OCI-M1 (cell line): ENCODE measurements around the gene GLI3.

Experiments used
- DNase-seq: peaks from one replicate; lab custom pipeline; 2025; lab: John Stamatoyannopoulos, UW

GLI3 gene

DNA sequence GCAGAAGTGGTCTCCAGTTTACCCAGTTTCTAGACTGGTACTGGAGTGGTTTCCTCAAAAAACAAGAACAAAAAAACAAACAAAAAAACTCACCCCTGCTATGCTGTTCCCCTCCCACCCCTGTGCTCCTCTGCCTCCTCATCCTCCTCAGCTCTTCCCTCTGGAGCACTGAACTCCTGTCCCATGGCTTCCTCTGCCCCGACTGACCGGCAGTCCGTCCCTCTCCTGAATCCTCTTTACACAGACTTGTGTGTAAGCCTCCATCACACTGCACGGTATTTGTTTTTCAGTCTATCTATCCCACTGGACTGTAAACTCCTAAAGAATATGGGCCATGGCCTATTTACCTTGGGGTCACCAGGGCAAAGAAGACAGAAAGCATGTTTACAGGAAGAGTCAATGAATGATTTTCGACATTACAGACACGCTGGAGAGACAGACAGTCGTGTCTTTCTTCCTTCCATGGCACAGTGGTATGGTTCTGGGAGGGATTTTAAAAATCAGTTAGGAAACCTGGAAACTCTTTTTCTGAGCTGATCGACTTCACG lies 265.3 kb downstream of the GLI3 start:
- DNase-seq, result no peak

DNA sequence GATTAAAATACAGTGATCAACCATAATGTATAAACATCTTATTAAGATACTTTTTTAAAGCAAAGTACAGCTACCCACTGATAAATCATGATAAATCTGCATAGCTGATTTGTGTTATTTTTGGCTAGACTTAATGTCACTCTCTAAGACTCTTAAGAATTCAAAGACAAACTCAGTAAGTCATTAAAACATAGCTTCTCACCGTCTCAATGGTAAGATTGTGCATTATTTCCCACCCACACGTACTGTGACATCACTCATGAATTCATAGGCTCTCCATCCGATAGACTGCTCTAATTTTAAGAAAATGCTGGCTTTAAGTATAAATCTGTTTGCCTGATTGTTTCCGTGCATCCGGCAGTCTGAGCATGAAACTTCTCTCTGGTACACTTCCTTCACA lies 266.1 kb downstream of the GLI3 start:
- no peak for DNase-seq

DNA sequence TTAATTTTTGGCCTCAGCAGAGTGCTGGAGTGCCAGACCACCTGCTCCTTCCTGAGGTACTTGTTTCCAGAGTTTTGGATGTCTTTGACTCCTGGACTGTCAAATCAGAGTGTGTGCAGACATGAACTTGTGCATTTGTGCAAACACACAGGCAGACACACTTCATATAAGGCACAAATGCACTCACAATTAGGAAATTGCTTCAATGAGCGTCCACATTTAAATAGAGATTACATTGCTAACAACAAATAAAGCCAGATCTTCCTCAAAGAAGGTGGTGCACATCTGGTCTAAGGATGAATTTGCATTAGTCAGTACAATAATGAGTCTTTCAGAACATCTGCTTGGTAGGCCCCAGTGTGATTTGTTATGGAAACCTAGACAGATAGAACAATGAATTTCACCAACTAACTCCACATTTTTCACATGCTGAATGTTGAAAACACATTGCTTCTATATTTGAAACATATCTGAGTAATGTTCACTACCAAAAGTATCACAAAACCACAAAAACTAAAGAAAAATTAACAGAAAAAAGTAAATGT lies 267.4 kb downstream of the GLI3 start:
- no peak for DNase-seq

DNA sequence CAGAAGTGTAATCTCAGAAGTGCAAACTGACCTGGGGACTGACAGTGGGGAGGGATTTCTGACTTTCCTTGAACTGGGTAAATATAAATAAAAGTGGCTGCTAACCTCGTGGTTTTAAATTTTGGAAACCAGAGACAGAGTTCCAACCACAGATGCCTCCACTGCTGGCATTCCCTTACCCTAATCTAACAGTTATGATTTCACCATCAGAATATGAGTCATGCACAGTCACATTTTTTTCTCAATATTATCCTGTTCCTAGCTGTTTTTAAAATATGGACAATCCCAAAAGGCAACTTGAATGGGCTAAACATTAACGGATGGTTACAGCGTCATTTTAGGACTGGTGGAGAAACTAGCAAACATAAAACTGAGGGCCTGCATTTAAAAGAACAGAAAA lies 269.9 kb downstream of the GLI3 start:
- DNase-seq, result peak; percentile 2

GRCh38 chr7:41965951-41966505 lies 271.0 kb downstream of the GLI3 start:
- DNase-seq, result no peak

DNA sequence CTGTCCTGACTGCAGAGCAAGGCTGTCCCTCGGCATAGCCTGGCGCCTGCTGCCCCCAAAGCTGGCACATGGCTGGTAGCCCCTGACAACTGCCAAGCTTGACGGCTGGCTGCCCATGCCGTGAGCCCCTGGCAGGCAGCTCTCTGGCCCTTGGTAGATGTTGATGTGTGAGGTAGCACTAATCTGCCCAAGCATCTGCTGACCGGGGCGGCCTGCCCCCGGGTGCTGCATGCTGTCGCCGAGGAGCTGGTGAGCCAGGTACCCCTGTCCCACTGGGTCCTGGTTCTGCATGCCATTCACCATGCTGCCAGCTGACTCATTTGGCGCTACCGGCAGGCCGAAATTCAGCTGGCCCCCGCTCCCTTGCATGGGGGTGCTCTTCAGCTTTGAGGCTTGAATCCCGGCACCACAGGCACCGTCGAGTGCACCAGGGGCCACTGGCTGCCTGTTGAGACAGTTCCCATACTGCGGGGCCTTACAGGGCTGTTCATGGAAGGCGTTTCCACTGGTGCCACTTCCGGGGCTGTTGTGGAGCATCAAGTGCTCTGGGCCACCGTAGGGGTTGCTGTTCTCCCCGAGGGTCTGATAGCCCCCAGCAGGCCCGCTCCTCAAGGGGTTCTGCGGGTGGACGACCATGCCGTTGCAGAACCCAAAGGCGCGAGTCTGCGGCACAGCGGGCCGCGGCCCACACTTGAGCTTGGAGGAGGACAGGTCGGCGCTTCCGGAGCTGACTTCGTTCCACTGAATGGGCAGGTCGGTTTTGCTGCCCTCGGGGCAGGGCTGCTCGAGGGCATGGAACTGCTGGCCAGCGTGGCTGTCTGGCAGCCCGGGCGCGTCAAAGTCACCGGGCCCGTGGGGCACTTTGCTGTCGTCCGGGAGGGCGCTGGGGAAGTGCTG lies 271.9 kb downstream of the GLI3 start:
- DNase-seq, result no peak

DNA sequence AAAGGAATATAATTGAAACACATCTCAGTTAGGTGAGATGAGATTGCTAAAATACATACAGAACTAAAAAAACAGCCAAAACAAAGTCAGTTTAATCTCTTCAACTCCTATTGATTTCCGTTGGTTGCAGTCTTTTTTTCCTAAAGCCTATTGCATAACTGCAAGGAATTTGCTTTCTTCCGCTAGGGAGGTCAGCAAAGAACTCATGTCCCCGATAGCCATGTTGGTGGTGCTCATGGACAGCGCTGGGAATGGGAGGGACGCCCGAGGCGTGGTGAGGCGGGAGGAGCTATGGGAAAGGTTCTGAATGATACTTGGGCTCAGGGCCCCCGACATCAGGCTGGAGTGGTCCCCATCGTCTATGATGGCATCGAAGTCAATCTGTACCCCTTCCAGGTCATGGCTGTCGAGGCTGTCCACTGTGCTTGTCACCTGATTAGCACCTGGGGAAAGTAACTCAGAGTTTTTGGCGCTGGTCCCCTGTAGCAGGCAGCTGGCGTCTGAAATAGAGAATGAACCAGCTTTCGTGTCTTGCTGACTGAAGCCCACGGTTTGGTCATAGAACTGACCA lies 272.7 kb downstream of the GLI3 start:
- no peak for DNase-seq

- no peak for DNase-seq
Observed at GRCh38 chr7:41956705-41957104, 280.3 kb downstream of the GLI3 start.

- DNase-seq, result peak; percentile 89
Observed at GRCh38 chr7:41955893-41956675, 280.9 kb downstream of the GLI3 start.

- peak; percentile 47 for DNase-seq
Observed at GRCh38 chr7:41955451-41955850, 281.6 kb downstream of the GLI3 start.

DNA sequence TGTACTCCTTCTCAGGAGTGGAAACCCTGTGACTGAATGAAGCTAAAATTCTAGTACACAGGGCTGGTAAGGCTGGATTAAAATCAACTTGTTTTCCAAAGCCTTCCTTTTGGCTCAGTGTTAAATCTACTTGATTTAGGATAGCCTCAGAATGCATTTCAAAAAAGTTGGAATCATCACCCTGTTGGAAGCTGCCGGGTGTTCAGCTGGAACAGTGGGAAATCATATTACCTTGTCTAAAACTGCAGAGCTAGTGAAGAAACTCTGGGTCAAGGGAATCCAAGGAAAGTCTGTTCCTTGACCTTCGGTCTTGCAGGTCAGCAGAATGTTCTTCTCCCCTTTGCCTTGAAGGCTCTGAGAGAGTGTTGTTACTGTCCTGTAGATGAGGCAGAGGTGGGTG lies 282.0 kb downstream of the GLI3 start:
- no peak for DNase-seq

DNA sequence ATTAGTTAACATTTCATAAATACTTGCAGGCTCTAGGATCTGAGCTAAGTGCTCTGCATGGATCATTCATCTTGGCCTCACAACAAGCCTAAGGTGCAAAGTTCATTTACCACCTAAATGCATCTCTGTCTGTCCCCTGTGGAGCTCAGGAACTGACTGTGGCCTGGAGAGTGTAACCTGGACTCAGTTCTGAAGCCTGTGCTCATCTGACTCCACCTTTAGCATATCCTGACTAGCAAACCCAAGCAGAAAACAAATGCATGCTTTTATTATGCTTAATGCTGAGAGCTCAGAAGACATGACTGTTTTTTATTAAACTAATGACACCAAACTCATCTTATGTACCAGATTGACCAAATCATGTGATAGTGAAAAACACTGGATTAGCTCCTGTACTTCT lies 288.5 kb downstream of the GLI3 start:
- no peak for DNase-seq

- DNase-seq, result peak; percentile 76
Observed at GRCh38 chr7:41943094-41943577, 293.9 kb downstream of the GLI3 start.

DNA sequence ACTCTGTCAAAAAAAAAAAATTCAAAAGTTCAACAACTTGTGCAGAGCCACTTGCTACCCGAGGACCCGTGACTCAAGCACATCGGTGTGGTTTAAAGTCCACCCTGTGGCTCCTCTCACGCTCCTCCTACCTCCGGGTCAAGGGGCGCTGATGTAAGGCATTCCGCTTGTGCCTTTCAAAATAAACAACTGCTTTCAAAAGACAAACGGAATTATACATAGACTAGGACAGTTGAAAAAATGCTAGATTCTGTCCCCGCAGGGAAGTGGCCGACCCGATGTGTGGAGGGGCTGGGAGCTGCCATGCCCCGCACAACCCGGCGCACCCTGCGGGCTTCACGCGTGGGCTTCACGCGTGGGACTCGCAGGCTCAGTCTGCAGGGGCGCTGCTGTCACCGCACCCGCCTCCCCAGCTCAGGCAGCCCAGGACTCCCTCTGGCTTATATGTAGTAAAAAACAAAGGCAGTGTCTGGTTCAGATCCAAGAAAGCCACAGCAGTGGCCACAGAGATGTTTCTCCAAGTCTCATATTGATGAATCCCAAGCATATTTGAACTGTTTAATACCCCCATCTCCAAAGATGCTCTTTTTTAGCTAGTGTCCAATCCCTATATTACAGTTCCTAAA lies 294.4 kb downstream of the GLI3 start:
- no peak for DNase-seq

- DNase-seq, result peak; percentile 76
Observed at GRCh38 chr7:41940760-41941343, 296.2 kb downstream of the GLI3 start.

DNA sequence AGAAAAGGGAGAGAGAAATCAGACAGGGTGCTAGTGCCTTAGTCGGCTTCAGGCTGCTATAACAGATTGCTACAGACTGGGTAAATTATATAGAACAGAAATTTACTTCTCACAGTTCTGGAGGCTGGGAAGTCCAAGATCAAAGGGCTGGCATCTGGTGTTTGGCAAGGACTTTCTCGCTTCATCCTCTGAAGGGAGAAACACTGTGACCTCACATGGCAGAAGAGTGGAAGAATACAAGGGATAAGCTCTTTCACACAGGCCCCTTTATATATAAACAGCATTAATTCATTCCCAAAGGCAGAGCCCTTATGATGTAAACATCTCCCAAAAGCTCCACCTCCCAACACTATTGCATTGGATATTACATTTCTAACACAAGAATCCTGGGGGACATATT lies 298.6 kb downstream of the GLI3 start:
- no peak for DNase-seq

DNA sequence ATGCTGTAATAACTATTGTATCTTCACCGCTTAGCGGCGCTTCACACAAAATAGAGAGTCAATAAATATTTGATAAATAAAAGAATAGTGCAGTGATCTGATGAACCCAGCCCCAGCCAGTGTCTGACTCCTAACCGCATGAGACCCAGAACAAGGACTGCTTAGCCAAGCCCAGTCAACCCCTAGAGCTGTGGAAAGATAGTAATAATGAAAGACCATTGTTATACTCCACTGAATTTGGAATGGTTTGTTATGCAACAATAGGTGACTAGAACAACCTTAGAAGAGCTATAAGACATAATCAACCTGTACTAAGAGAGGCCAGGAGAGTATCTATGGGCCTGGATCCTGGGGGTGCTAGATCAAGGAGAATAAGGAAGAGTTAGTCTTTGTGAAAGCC lies 303.6 kb downstream of the GLI3 start:
- no peak for DNase-seq

DNA sequence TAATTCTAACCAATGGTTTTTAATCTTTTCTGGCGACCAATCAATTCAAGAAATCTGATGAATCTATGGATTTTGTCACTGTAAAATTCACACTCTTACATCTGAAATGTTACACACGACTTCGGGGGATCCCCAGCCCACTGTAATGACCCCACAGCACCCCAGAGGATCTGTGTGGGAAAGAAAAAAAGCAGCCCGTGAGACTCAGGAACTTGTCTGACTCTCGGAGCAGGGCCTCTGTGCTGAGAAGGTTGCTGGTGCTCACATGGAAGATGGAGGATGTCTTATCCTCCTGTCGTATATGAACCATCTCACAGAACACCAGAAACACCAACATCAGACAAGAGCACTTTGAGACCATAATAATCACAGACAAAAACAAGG lies 305.8 kb downstream of the GLI3 start:
- no peak for DNase-seq

- no peak for DNase-seq
Observed at GRCh38 chr7:41930538-41931262, 306.3 kb downstream of the GLI3 start.

DNA sequence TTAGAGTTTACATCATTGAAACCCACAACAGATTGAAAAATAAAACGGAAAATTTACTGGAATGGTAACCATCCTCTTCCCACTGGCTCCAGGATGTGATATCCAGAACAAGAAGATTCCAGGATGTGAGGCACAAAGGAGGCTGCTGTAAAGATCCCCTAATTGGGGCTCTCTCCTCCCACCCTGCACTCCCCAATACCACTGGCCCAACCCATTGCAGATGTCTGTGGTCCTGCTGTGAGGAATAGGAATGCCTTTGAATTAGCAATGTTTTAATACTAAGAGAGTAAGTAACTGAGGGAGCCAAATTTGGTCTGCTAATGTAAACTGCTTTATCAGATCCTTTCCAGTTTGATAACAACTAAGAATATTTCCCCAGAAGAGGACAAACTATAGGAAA lies 308.2 kb downstream of the GLI3 start:
- no peak for DNase-seq
